HCT116 (cell line): ENCODE measurements around the gene RCOR3. TPM values are rescaled to one million over a fixed set of nuclear protein-coding genes. Genes with fewer than 3 reads are reported as not detected.

Experiments
- ATAC-seq: fragments of 200-7000 bp; cut with Tn5 transposase; 2 replicates; pipeline ENCODE4 v1.9.1; 2020; ENCODE audit warnings: mild to moderate bottlenecking, moderate library complexity
- BruUV-seq: library from RNA; stranded (reverse); fragments of 400-500 nt; replicated peaks from 2 replicates; lab custom pipeline; 2021; lab: Mats Ljungman, UMichigan
- CTCF ChIA-PET: fragments of 300-600 bp; sonication (Branson Sonifier 250); formaldehyde crosslinking; loops from one replicate; lab custom pipeline; 2021; ENCODE audit warnings: antibody characterized with exemption; lab: Charles Lee
- POLR2A ChIA-PET: fragments of 300-600, 350-600 bp; sonication (Branson Sonifier 250); formaldehyde crosslinking; loops from one replicate; lab custom pipeline; 2021; ENCODE audit warnings: antibody characterized with exemption; lab: Charles Lee
- RAD21 ChIA-PET, 2 experiments: fragments of 300-600 bp; sonication (Branson Sonifier 250); formaldehyde crosslinking; loops; one replicate each; lab custom pipeline; 2023; ENCODE audit warnings: low total read pairs in 2 of 2; ENCODE audit not compliant: uncharacterized antibody in 2 of 2, unreplicated experiment in 2 of 2, low non-redundant PET in 1 of 2; lab: Charles Lee
- DNase-seq: peaks from one replicate; pipeline ENCODE4 v3.0.0-alpha.2; 2010; ENCODE audit warnings: low read depth, low spot score
- H2AFZ ChIP-seq: fragments of 200-600 bp; shearing (Covaris generic), sonication (generic); 2 replicates; pipeline ENCODE4 v1.6.1; 2017; ENCODE audit warnings: low read depth, mixed run types, mixed read lengths, antibody characterized with exemption, low read length; ENCODE audit not compliant: poor library complexity, severe bottlenecking
- H3K27ac ChIP-seq: 2 replicates; pipeline ENCODE4 v1.5.1; 2012; ENCODE audit warnings: low read depth, low read length
- H3K27me3 ChIP-seq: fragments of 200-600 bp; sonication (generic); 2 replicates; pipeline ENCODE4 v1.6.1; 2016; ENCODE audit warnings: mixed run types, low read length, mixed read lengths; ENCODE audit not compliant: insufficient read depth
- H3K36me3 ChIP-seq, 2 experiments: fragments of 200-500 bp in 1 of 2; fragments of 200-600 bp in 1 of 2; sonication (Bioruptor generic) in 1 of 2; sonication (generic) in 1 of 2; 2 replicates each; pipeline versions ENCODE4 v1.5.1 to v1.6.1; 2014 to 2016; ENCODE audit warnings: low read length in 2 of 2, inconsistent platforms in 1 of 2, mixed read lengths in 1 of 2, mixed run types in 1 of 2; ENCODE audit not compliant: insufficient read depth in 2 of 2, control insufficient read depth in 1 of 2
- H3K4me1 ChIP-seq, 2 experiments: fragments of 200-600 bp in 1 of 2; sonication (generic) in 1 of 2; 2 replicates each; pipeline versions ENCODE4 v1.5.1 to v1.6.1; 2012 to 2017; ENCODE audit warnings: low read length in 2 of 2, inconsistent platforms in 1 of 2, mild to moderate bottlenecking in 1 of 2, mixed read lengths in 1 of 2, mixed run types in 1 of 2, moderate library complexity in 1 of 2; ENCODE audit not compliant: insufficient read depth in 2 of 2, control insufficient read depth in 1 of 2
- H3K4me2 ChIP-seq: fragments of 200-600 bp; sonication (generic); 2 replicates; pipeline ENCODE4 v1.6.1; 2017; ENCODE audit warnings: mixed run types, low read length, mixed read lengths
- H3K4me3 ChIP-seq, 2 experiments: fragments of 200-600 bp in 1 of 2; sonication (generic) in 1 of 2; replicated peaks in 1 of 2; 2 replicates each; pipeline ENCODE4 v1.5.1; 2011 to 2016; ENCODE audit warnings: low read length in 2 of 2, control low read depth in 1 of 2, low read depth in 1 of 2, mild to moderate bottlenecking in 1 of 2, mixed read lengths in 1 of 2, mixed run types in 1 of 2
- H3K79me2 ChIP-seq: fragments of 200-600 bp; sonication (generic); 2 replicates; pipeline ENCODE4 v1.6.1; 2017; ENCODE audit warnings: mild to moderate bottlenecking, mixed run types, low read length, moderate library complexity, mixed read lengths; ENCODE audit not compliant: insufficient read depth
- H3K9ac ChIP-seq: fragments of 200-600 bp; sonication (generic); 2 replicates; pipeline ENCODE4 v1.6.1; 2016; ENCODE audit warnings: low read length, mixed read lengths
- H3K9me2 ChIP-seq: fragments of 200-600 bp; sonication (generic), shearing (Covaris generic); 2 replicates; pipeline ENCODE4 v1.6.1; 2017; ENCODE audit warnings: mixed run types, mild to moderate bottlenecking, moderate library complexity; ENCODE audit not compliant: insufficient read depth
- H3K9me3 ChIP-seq, 2 experiments: fragments of 200-500 bp in 1 of 2; fragments of 200-600 bp in 1 of 2; sonication (Bioruptor generic) in 1 of 2; sonication (generic) in 1 of 2; 2 replicates each; pipeline ENCODE4 v1.6.1; 2014 to 2017; ENCODE audit warnings: low read length in 2 of 2, mixed read lengths in 2 of 2, inconsistent platforms in 1 of 2, low read depth in 1 of 2, mild to moderate bottlenecking in 1 of 2, mixed run types in 1 of 2, moderate library complexity in 1 of 2; ENCODE audit not compliant: control insufficient read depth in 1 of 2, insufficient read depth in 1 of 2
- H4K20me1 ChIP-seq: fragments of 200-600 bp; sonication (generic), shearing (Covaris generic); 2 replicates; pipeline ENCODE4 v1.6.1; 2017; ENCODE audit warnings: mixed run types, mild to moderate bottlenecking, moderate library complexity; ENCODE audit not compliant: insufficient read depth
- CBX3 ChIP-seq: IDR thresholded peaks from 2 replicates; pipeline ENCODE4 v1.6.1; 2012; ENCODE audit warnings: low read depth
- EGR1 ChIP-seq: IDR thresholded peaks from 2 replicates; pipeline ENCODE4 v1.6.1; 2012; ENCODE audit warnings: low read depth
- MAX ChIP-seq: IDR thresholded peaks from 2 replicates; pipeline ENCODE4 v1.6.1; 2012
- SRF ChIP-seq: IDR thresholded peaks from 2 replicates; pipeline ENCODE4 v1.6.1; 2012; ENCODE audit warnings: low read depth
- intact Hi-C: fragments of 100-400 bp; cut with micrococcal nuclease; formaldehyde crosslinking; loops from 2 replicates; pipeline ENCODE4 v1.10.0; 2022
- total RNA-seq: library from RNA; stranded (reverse); gene quantifications from one replicate; pipeline ENCODE4 v1.2.1, GENCODE V29; 2021; ENCODE audit not compliant: unreplicated experiment

The RCOR3 gene
- total RNA-seq, 1 experiment from 2014 or later = 25.7 TPM

GRCh38 chr1:211280910-211281309 is 21.7 kb downstream of the RCOR3 start:
- no peaks in the 10 kb centered on the region for H3K79me2 ChIP-seq
- no peak for TF ChIP-seq EGR1
- no peak for TF ChIP-seq SRF
- no peak for TF ChIP-seq CBX3
- H2AFZ ChIP-seq = no peak overlapping the region
- H3K9me3 ChIP-seq = no peaks in the 10 kb centered on the region
- ChIA-PET POLR2A (no interaction called here), RAD21 (no interaction called here), CTCF (no interaction called here)
- peaks cover 9 to 29% of the 10 kb centered on the region in 2 experiments for H3K36me3 ChIP-seq
- no peak for ATAC-seq
- H3K27me3 ChIP-seq = no peaks in the 10 kb centered on the region
- H3K27ac ChIP-seq = no peak overlapping the region
- no peak overlapping the region for H3K4me2 ChIP-seq
- no peaks in the 10 kb centered on the region for H3K9me2 ChIP-seq
- intact Hi-C loops = no loop called here
- H3K4me1 ChIP-seq = no peaks in the 10 kb centered on the region
- no peak overlapping the region for H3K9ac ChIP-seq
- H4K20me1 ChIP-seq = peaks cover 2% of the 10 kb centered on the region; the same call in 1 of the 2 replicates
- H3K4me3 ChIP-seq = no peak overlapping the region
- DNase-seq = no peak
- BruUV-seq = no TSS peak

GRCh38 chr1:211281320-211282022 is 22.3 kb downstream of the RCOR3 start:
- no peaks in the 10 kb centered on the region for H3K4me1 ChIP-seq
- H3K4me2 ChIP-seq = no peak overlapping the region
- POLR2A ChIA-PET = no interaction called here
- DNase-seq (no peak), ATAC-seq (no peak)
- H3K9me2 ChIP-seq = no peaks in the 10 kb centered on the region
- no peak overlapping the region for H3K9ac ChIP-seq
- intact Hi-C loops = no loop called here
- no TSS peak for BruUV-seq
- peaks cover 9 to 24% of the 10 kb centered on the region in 2 experiments; a peak in 3 of 4 replicates for H3K36me3 ChIP-seq
- CTCF ChIA-PET = no interaction called here
- RAD21 ChIA-PET = no interaction called here
- H3K27ac ChIP-seq = no peak overlapping the region
- H4K20me1 ChIP-seq = no peaks in the 10 kb centered on the region
- no peak for TF ChIP-seq MAX
- TF ChIP-seq, all 23 proteins: peak for 0
- Histone ChIP-seq H3K4me3 (no peak overlapping the region), H3K79me2 (no peaks in the 10 kb centered on the region), H2AFZ (no peak overlapping the region), H3K27me3 (no peaks in the 10 kb centered on the region), H3K9me3 (no peaks in the 10 kb centered on the region)
